A673 (cell line): ENCODE results near the gene TUT7. TPM values are rescaled to one million over a fixed set of nuclear protein-coding genes. Genes with fewer than 3 reads are reported as not detected.
"Not testable (repeated sequence)": the region's sequence is repeated elsewhere in the genome, so short reads cannot be mapped to it uniquely, and the experiment has no call there.

Source experiments
- BruUV-seq: library from RNA; stranded (reverse); fragments of 400-500 nt; replicated peaks from 2 replicates; lab custom pipeline; 2021; lab: Mats Ljungman, UMichigan
- CTCF ChIA-PET: fragments of 300-600 bp; sonication (Branson Sonifier 250); formaldehyde crosslinking; loops from one replicate; lab custom pipeline; 2022; ENCODE audit warnings: antibody characterized with exemption; lab: Charles Lee
- POLR2A ChIA-PET: fragments of 300-600 bp; sonication (Branson Sonifier 250); formaldehyde crosslinking; loops from one replicate; lab custom pipeline; 2022; ENCODE audit warnings: antibody characterized with exemption; ENCODE audit not compliant: low non-redundant PET; lab: Charles Lee
- DNase-seq: peaks from one replicate; pipeline ENCODE4 v3.0.0-alpha.2; 2015; ENCODE audit warnings: low spot score
- H3K27ac ChIP-seq: fragments of 200-600 bp; sonication (generic); 2 replicates; pipeline ENCODE4 v1.5.1; 2016; ENCODE audit warnings: mixed run types, low read depth, mild to moderate bottlenecking, mixed read lengths, antibody characterized with exemption, low read length; ENCODE audit not compliant: poor library complexity, severe bottlenecking
- H3K27me3 ChIP-seq: fragments of 200-600 bp; sonication (generic); replicated peaks from 2 replicates; pipeline ENCODE4 v1.6.1; 2017; ENCODE audit warnings: mixed run types, low read depth, mild to moderate bottlenecking, mixed read lengths, antibody characterized with exemption, low read length; ENCODE audit not compliant: insufficient read depth, poor library complexity
- H3K36me3 ChIP-seq: fragments of 200-600 bp; sonication (generic); 2 replicates; pipeline ENCODE4 v1.6.1; 2016; ENCODE audit warnings: mixed run types, mild to moderate bottlenecking, mixed read lengths, antibody characterized with exemption, low read length; ENCODE audit not compliant: insufficient read depth, poor library complexity, severe bottlenecking
- H3K4me1 ChIP-seq: fragments of 200-600 bp; sonication (generic); 2 replicates; pipeline ENCODE4 v1.6.1; 2017; ENCODE audit warnings: mixed run types, mild to moderate bottlenecking, mixed read lengths, antibody characterized with exemption, low read length; ENCODE audit not compliant: insufficient read depth, poor library complexity, severe bottlenecking
- H3K4me3 ChIP-seq: fragments of 200-600 bp; sonication (generic); 2 replicates; pipeline ENCODE4 v1.5.1; 2016; ENCODE audit warnings: low read depth, mixed run types, mild to moderate bottlenecking, mixed read lengths, low read length; ENCODE audit not compliant: poor library complexity, severe bottlenecking
- H3K9me3 ChIP-seq: fragments of 200-600 bp; sonication (generic); 2 replicates; pipeline ENCODE4 v1.6.1; 2016; ENCODE audit warnings: mixed run types, low read depth, mild to moderate bottlenecking, mixed read lengths, antibody characterized with exemption, low read length; ENCODE audit not compliant: poor library complexity, severe bottlenecking
- EZH2 ChIP-seq: fragments of 200-600 bp; sonication (generic); IDR thresholded peaks from 2 replicates; pipeline ENCODE4 v1.6.1; 2017; ENCODE audit warnings: borderline replicate concordance, low read depth, mild to moderate bottlenecking, mixed read lengths, antibody characterized with exemption, low read length; ENCODE audit not compliant: poor library complexity, severe bottlenecking
- intact Hi-C: fragments of 100-400 bp; cut with micrococcal nuclease; formaldehyde crosslinking; loops from one replicate; pipeline ENCODE4 v1.10.0; 2022; ENCODE audit not compliant: unreplicated experiment
- total RNA-seq: library from RNA; stranded (reverse); gene quantifications from 2 replicates; pipeline ENCODE4 v1.2.3, GENCODE V29; 2021
- TF ChIP-seq, protein P1 (sequence below): fragments of 300-800, 200-600 bp; sonication (generic); conservative IDR thresholded peaks from 2 replicates; pipeline ENCODE4 v1.5.1; 2017; ENCODE audit warnings: low read depth, mild to moderate bottlenecking, antibody characterized with exemption, low read length, moderate library complexity, mixed read lengths

The TUT7 gene
- total RNA-seq, 1 experiment from 2014 or later, result 22.7 TPM

DNA sequence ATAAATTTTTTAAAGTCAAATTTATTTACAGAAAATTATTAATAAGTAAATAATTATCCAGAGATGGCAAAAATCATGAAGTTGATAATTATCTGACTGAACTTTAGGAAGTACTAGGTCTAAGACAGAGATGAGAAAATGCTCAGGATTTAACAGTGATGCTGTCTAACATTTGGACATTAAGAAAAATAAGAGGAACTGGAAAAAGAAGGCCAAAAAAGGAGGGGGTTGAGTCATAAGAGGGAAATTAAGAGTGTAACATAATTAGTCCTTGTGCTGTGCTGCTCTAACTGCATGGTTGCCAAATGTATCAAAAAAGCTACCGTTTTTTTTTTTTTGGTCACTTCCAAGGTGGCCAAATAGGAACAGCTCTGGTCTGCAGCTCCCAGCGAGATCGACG lies 35.4 kb upstream of the TUT7 start:
- H3K27me3 ChIP-seq, result no peaks in the 10 kb centered on the region

DNA sequence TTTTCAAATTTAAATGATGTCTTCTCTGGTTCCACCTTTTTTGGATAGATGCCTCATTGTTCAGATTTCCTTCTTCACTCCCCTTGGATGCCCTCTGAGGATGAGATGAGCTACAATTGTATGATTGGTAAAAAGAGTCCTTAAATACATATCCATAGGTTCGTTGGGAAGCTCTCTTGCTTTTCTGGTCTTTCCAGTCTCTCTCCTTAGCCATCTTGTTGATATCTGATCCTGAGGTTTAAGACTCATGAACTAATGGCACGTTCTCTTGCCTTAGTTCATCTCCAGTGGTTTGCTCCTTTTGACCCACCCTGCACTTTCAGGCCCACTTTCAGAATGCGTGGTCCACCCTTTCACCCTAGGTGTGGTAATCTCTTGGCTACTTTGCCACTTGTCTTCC lies 33.2 kb upstream of the TUT7 start:
- POLR2A ChIA-PET, result no interaction called here

More for the DNA sequence above, 35.4 kb upstream of the TUT7 start:
- no peak for DNase-seq
- TF ChIP-seq EZH2, result no peak
- TF ChIP-seq, protein P1, sequence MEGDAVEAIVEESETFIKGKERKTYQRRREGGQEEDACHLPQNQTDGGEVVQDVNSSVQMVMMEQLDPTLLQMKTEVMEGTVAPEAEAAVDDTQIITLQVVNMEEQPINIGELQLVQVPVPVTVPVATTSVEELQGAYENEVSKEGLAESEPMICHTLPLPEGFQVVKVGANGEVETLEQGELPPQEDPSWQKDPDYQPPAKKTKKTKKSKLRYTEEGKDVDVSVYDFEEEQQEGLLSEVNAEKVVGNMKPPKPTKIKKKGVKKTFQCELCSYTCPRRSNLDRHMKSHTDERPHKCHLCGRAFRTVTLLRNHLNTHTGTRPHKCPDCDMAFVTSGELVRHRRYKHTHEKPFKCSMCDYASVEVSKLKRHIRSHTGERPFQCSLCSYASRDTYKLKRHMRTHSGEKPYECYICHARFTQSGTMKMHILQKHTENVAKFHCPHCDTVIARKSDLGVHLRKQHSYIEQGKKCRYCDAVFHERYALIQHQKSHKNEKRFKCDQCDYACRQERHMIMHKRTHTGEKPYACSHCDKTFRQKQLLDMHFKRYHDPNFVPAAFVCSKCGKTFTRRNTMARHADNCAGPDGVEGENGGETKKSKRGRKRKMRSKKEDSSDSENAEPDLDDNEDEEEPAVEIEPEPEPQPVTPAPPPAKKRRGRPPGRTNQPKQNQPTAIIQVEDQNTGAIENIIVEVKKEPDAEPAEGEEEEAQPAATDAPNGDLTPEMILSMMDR, result no peak
- POLR2A ChIA-PET, result no interaction called here
- H3K36me3 ChIP-seq, result no peaks in the 10 kb centered on the region
- no peaks in the 10 kb centered on the region for H3K4me1 ChIP-seq
- H3K27ac ChIP-seq, result no peak overlapping the region
- no TSS peak for BruUV-seq
- CTCF ChIA-PET, result no interaction called here
- intact Hi-C loops, result no loop called here
- no peak overlapping the region for H3K4me3 ChIP-seq
- H3K9me3 ChIP-seq, result no peaks in the 10 kb centered on the region

DNA sequence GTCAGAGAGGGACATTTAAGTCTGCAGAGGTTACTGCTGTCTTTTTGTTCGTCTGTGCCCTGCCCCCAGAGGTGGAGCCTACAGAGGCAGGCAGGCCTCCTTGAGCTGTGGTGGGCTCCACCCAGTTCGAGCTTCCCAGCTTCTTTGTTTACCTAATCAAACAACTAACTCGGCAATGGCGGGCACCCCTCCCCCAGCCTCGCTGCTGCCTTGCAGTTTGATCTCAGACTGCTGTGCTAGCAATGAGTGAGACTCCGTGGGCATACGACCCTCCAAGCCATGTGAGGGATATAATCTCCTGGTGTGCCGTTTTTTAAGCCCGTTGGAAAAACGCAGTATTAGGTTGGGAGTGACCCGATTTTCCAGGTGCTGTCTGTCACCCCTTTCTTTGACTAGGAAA lies 28.8 kb upstream of the TUT7 start:
- BruUV-seq, DNase-seq, H3K36me3 ChIP-seq, CTCF ChIA-PET, H3K27me3 ChIP-seq, H3K4me1 ChIP-seq, POLR2A ChIA-PET, H3K9me3 ChIP-seq, intact Hi-C loops, H3K27ac ChIP-seq, H3K4me3 ChIP-seq: not testable (repeated sequence)

More for the DNA sequence above, 33.2 kb upstream of the TUT7 start:
- no peak for DNase-seq
- Histone ChIP-seq H3K4me1 (no peaks in the 10 kb centered on the region), H3K36me3 (no peaks in the 10 kb centered on the region), H3K4me3 (no peak overlapping the region), H3K9me3 (no peaks in the 10 kb centered on the region), H3K27me3 (no peaks in the 10 kb centered on the region), H3K27ac (no peak overlapping the region)
- intact Hi-C loops, result no loop called here
- CTCF ChIA-PET, result no interaction called here
- BruUV-seq, result no TSS peak
- TF ChIP-seq, protein P1, result no peak
- TF ChIP-seq EZH2, result no peak

DNA sequence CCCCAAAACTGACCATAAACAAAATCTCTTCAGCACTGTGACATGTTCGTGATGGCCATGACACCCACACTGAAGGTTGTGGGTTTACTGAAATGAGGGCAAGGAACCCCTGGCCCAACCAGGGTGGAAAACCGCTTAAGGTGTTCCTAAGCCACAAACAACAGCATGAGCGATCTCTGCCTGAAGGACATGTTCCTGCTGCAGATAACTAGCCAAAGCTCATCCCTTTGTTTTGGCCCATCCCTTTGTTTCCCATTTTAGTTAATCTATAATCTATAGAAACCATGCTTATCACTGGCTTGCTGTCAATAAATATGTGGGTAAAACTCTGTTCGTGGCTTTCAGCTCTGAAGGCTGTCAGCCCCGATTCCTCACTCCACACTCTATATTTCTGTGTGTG lies 21.8 kb upstream of the TUT7 start:
- intact Hi-C loops, result no loop called here
- Histone ChIP-seq H3K4me1 (no peaks in the 10 kb centered on the region), H3K9me3 (peaks cover 8% of the 10 kb centered on the region), H3K4me3 (no peak overlapping the region), H3K27ac (no peak overlapping the region), H3K36me3 (no peaks in the 10 kb centered on the region), H3K27me3 (peaks cover 2% of the 10 kb centered on the region)
- CTCF ChIA-PET, result no interaction called here
- TF ChIP-seq, protein P1, result no peak
- TF ChIP-seq EZH2, result no peak
- no TSS peak for BruUV-seq
- DNase-seq, result no peak
- POLR2A ChIA-PET, result no interaction called here
